GM18873 (cell line): ENCODE results near the gene TM7SF3.

ENCODE experiments used
- ATAC-seq: cut with Tn5 transposase; IDR thresholded peaks from one replicate; pipeline ENCODE4 v1.9.1; 2021; ENCODE audit warnings: mild to moderate bottlenecking, moderate library complexity, moderate number of reproducible peaks; ENCODE audit not compliant: unreplicated experiment, low FRiP score

Gene TM7SF3

DNA sequence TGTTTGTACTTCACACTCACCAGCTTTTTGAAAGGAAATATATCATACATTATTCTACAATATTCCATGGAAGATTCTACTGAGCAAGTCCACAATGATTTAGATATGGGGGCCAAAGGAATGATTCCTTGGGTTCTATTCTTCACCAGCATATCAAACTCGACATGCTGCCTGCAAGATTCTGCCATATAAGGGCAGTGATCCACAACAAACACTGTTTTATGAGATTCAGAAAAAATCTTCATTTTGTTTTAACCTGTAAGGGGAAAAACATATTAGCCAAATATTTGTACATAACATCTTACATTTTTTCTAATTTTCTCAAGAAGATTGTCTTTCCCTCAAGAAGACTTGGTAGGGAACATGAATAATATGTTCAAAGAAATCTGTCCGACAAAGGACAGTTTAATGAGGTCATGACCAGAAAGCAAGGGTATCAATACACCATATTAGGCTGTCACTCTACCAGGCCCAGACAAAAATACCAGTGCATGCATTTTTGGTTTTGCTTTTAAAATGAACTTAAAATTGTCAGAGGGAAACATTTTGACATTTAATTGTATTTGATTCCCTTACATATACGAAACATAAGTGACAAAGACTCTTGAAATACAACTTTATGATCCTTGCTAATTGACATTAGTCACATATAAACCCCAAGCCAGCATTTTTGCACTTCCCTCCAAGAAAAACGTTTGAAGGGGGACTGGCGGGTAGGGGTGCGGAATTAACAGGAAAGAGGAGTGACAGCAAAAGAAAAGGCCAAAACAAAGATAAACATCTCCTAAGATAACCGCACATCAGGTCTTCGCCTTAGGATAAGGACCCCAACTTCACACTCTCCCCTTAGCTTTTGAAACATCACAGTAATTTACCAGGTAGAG lies 77.4 kb downstream of the TM7SF3 start:
- no peak for ATAC-seq

DNA sequence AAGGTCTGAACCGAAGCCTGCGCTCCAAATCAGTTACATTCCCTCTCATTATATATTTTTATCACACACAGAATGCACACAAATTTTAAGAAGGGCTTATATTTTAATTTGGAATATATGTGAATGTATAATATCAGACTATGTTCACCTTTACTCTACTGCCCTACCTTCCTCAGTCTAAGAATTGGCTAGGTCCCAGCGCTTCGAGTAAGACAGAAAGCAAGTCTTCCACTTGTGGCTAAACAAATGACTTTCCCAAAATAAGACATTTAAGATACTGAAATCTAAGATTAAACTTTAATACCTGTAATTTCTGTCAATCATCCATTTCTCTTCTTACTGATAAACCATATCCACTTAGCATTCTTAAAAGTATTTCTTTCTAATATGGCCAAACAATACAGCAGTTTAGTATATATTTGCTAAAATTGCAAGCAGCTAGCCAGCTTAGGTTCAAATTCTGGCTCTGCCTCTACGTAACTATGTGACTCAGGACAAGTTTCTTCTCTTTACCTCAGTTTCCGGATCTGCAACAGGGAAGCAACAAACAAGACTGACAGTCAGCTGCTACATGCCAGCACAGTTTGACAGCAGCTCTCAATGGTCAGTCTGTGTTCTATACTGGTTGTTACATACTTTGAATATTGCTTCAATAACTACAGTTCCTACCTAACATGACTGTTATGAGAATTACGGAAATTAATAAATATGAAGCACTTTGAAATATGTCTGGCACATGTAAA lies 78.4 kb downstream of the TM7SF3 start:
- no peak for ATAC-seq

DNA sequence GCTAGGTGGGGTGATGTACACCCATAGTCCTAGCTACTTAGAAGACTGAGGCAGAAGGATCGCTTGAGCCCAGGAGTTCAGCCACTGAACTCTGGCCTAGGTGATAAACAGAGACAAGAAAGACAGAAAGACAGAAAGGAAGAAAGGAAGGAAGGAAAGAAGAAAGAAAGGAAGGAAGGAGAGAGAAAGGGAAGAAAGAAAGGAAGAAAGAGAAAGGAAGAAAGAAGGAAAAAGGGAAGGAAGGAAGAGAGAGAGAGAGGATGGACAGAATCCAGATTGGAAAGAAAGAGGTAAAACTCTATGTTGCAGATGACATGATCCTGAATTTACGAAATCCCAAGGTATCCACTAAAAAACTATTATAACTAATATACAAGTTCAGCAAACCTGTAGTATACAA lies 84.6 kb downstream of the TM7SF3 start:
- ATAC-seq, result no peak

DNA sequence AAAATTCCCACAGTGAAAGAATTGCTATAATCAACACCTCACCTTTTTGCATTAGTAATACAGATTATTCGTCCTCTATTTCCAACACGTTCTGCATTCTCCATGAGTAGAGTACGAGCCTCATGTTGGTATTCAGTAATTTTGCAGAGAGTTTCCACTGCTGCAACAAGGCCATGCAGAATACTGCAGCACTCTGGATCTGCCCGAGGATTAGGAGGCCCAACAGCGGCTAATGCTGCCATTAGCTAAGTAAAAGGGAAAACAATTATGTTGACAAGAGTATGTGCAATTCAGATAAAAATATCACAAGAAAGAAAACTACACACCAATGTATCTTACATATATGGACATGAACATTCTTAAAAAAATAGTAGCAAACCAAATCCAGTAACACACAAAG lies 85.5 kb downstream of the TM7SF3 start:
- ATAC-seq, result no peak
